ENCODE measurements around the gene MCC. TPM values are rescaled to one million over a fixed set of nuclear protein-coding genes. Genes with fewer than 3 reads are reported as not detected.

MCC gene
- total RNA-seq, 3 donors from 2014 or later (not counting 1 experiment from before 2014, with no cell fraction given): 0.68 to 1.8 (median 1.4) TPM

DNA sequence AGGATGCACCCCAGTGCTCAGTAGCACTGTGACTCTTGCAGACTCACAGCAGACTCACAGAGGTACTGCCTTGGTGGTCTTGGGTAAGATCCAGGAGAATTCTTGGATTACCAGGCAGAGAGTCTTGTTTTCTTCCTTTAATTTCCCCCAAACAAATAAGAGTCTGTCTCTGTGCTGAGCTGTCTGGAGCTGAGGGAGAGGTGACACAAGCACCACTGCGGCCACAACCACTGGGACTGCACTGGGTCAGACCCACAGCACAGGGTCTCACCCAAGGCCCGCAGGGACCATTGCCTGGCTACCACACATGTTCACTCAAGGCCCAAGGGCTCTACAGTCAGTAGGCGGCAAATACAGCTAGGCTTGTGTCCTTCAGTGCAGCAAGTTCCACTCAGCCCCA lies 13.8 kb upstream of the MCC start:
- no peak overlapping the region for H3K27ac Mint-ChIP-seq
- H3K27me3 ChIP-seq (ENCODE audit: control insufficient read depth, insufficient read depth, low read length): peaks cover 17% of the 10 kb centered on the region
- ATAC-seq (no peak), DNase-seq (no peak)
- H3K4me3 ChIP-seq (ENCODE audit: low read length): no peak overlapping the region
- H3K4me1 Mint-ChIP-seq: peaks cover 0 to 3% of the 10 kb centered on the region in 2 donors
- intact Hi-C loops (cut with micrococcal nuclease): no loop called here
- peaks cover 7% of the 10 kb centered on the region for H3K36me3 Mint-ChIP-seq
- peaks cover under 1% of the 10 kb centered on the region for H3K4me1 ChIP-seq (ENCODE audit: control insufficient read depth, insufficient read depth, low read length)
- TF ChIP-seq, protein P1, sequence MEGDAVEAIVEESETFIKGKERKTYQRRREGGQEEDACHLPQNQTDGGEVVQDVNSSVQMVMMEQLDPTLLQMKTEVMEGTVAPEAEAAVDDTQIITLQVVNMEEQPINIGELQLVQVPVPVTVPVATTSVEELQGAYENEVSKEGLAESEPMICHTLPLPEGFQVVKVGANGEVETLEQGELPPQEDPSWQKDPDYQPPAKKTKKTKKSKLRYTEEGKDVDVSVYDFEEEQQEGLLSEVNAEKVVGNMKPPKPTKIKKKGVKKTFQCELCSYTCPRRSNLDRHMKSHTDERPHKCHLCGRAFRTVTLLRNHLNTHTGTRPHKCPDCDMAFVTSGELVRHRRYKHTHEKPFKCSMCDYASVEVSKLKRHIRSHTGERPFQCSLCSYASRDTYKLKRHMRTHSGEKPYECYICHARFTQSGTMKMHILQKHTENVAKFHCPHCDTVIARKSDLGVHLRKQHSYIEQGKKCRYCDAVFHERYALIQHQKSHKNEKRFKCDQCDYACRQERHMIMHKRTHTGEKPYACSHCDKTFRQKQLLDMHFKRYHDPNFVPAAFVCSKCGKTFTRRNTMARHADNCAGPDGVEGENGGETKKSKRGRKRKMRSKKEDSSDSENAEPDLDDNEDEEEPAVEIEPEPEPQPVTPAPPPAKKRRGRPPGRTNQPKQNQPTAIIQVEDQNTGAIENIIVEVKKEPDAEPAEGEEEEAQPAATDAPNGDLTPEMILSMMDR (IDR thresholded peaks at IDR 0.05): no peak
- peaks cover 42 to 65% of the 10 kb centered on the region in 2 donors for H3K27me3 Mint-ChIP-seq (ENCODE audit: low read depth in 2 of 2)
- no peaks in the 10 kb centered on the region for H3K9me3 ChIP-seq (ENCODE audit: control insufficient read depth, insufficient read depth, low read length)
- peaks cover 0 to 2% of the 10 kb centered on the region in 2 donors for H3K9me3 Mint-ChIP-seq
- H3K36me3 ChIP-seq (ENCODE audit: control insufficient read depth, insufficient read depth, low read length): no peaks in the 10 kb centered on the region
- H3K4me3 Mint-ChIP-seq: no peak overlapping the region
- no peak overlapping the region for H3K27ac ChIP-seq (ENCODE audit: low read length)
- WGBS (ENCODE audit: insufficient coverage): 96% methylated on average over 3 of the region's 3 CpGs

DNA sequence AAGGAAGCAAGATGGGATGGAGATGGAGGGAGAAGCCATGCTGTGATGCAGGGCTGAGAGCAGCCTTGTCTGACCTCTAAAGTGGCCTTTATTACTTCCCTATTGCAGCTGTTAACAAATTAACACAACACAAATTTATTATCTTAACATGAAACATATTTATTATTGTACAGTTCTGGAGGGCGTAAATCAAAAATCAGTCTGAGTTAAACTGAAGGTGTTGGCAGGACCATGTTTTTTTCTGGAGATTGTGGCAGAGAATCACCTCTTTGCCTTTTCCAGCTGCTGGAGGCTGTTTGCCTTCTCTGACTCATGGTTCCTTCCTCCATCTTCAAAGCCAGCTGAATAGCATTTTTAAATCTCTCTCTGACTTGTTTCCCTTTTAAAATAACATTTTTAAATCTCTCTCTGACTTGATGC lies 7.2 kb upstream of the MCC start:
- intact Hi-C loops (cut with micrococcal nuclease): no loop called here
- no peak for DNase-seq
- Histone ChIP-seq H3K27ac (ENCODE audit: low read length) (no peak overlapping the region), H3K4me3 (ENCODE audit: low read length) (no peak overlapping the region), H3K36me3 (ENCODE audit: control insufficient read depth, insufficient read depth, low read length) (no peaks in the 10 kb centered on the region), H3K4me1 (ENCODE audit: control insufficient read depth, insufficient read depth, low read length) (no peaks in the 10 kb centered on the region), H3K9me3 (ENCODE audit: control insufficient read depth, insufficient read depth, low read length) (peaks cover 11% of the 10 kb centered on the region), H3K27me3 (ENCODE audit: control insufficient read depth, insufficient read depth, low read length) (peaks cover 14% of the 10 kb centered on the region)
- ATAC-seq: no peak
- Mint-ChIP-seq H3K27ac (no peak overlapping the region), H3K27me3 (ENCODE audit: low read depth in 2 of 2) (peaks cover 39 to 74% of the 10 kb centered on the region in 2 donors), H3K9me3 (peaks cover 5% of the 10 kb centered on the region in 2 donors), H3K4me1 (no peaks in the 10 kb centered on the region), H3K4me3 (no peak overlapping the region), H3K36me3 (peaks cover 10% of the 10 kb centered on the region)
- 100% methylated on average over 1 of the region's 1 CpG for WGBS (ENCODE audit: insufficient coverage)
- TF ChIP-seq, protein P1 (IDR thresholded peaks at IDR 0.05): no peak

DNA sequence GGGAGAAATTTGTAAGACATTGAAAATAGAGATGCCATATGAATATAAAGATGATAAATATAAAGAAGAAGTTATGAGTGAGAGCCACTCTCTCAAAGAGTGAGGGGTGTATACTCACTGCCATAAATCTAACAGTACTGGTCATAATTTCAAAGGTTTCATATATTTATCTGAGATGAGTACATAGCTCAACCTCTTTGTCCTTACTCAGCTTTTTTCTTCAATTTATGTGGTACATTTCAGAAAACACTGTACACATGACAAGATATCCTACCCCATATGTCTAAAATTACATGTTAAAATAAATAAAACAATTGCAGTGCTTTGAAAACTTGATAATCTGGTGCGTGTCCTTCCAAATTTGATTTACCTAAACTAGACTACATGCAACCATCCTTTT lies 5.2 kb upstream of the MCC start:
- Histone ChIP-seq H3K4me3 (ENCODE audit: low read length) (no peak overlapping the region), H3K9me3 (ENCODE audit: control insufficient read depth, insufficient read depth, low read length) (peaks cover 16% of the 10 kb centered on the region), H3K27me3 (ENCODE audit: control insufficient read depth, insufficient read depth, low read length) (peaks cover 19% of the 10 kb centered on the region), H3K36me3 (ENCODE audit: control insufficient read depth, insufficient read depth, low read length) (no peaks in the 10 kb centered on the region), H3K4me1 (ENCODE audit: control insufficient read depth, insufficient read depth, low read length) (peaks cover 9% of the 10 kb centered on the region), H3K27ac (ENCODE audit: low read length) (no peak overlapping the region)
- Mint-ChIP-seq H3K9me3 (peaks cover 6 to 12% of the 10 kb centered on the region in 2 donors), H3K27ac (no peak overlapping the region), H3K27me3 (ENCODE audit: low read depth in 2 of 2) (peaks cover 44 to 73% of the 10 kb centered on the region in 2 donors), H3K4me1 (peaks cover 6 to 10% of the 10 kb centered on the region in 2 donors), H3K4me3 (no peak overlapping the region), H3K36me3 (peaks cover 18% of the 10 kb centered on the region)
- intact Hi-C loops (cut with micrococcal nuclease): no loop called here
- TF ChIP-seq, protein P1 (IDR thresholded peaks at IDR 0.05): no peak
- ATAC-seq (no peak), DNase-seq (no peak)
- WGBS (ENCODE audit: insufficient coverage): 83% methylated on average over 1 of the region's 1 CpG

DNA sequence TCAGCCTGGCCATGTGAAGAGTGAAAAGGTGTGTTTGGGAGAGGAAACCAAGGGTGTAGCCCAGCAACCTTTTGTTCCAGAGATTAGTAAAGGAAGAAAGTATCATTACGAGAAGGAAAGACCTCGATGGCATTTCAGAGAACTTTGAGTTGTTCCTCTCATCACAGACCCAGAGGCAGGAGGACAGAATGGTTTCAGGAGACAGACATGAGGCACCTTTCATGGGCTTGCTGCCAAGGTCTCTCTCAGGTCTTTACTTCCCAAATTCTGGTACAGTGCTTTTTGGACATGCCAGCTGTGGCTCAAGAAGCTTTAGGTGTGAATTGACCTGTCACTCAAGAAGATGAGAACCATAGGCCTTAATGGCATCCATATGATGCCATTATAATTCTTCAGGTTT lies 2.8 kb upstream of the MCC start:
- Histone ChIP-seq H3K36me3 (ENCODE audit: control insufficient read depth, insufficient read depth, low read length) (no peaks in the 10 kb centered on the region), H3K27ac (ENCODE audit: low read length) (no peak overlapping the region), H3K27me3 (ENCODE audit: control insufficient read depth, insufficient read depth, low read length) (peaks cover 33% of the 10 kb centered on the region), H3K4me1 (ENCODE audit: control insufficient read depth, insufficient read depth, low read length) (peaks cover 20% of the 10 kb centered on the region), H3K9me3 (ENCODE audit: control insufficient read depth, insufficient read depth, low read length) (peaks cover 16% of the 10 kb centered on the region), H3K4me3 (ENCODE audit: low read length) (no peak overlapping the region)
- 93% methylated on average over 2 of the region's 2 CpGs for WGBS (ENCODE audit: insufficient coverage)
- H3K36me3 Mint-ChIP-seq: peaks cover 18% of the 10 kb centered on the region
- H3K27me3 Mint-ChIP-seq (ENCODE audit: low read depth in 2 of 2): peaks cover 46 to 70% of the 10 kb centered on the region in 2 donors
- no peak for DNase-seq
- no peak overlapping the region for H3K27ac Mint-ChIP-seq
- intact Hi-C loops (cut with micrococcal nuclease): no loop called here
- H3K4me1 Mint-ChIP-seq: peaks cover 6 to 10% of the 10 kb centered on the region in 2 donors
- TF ChIP-seq, protein P1 (IDR thresholded peaks at IDR 0.05): no peak
- peaks cover 6 to 12% of the 10 kb centered on the region in 2 donors for H3K9me3 Mint-ChIP-seq
- no peak overlapping the region for H3K4me3 Mint-ChIP-seq
- no peak for ATAC-seq

Data from natural killer cell (primary cell).